Measurements from ENCODE around the gene ZNF831. TPM values are rescaled to one million over a fixed set of nuclear protein-coding genes. Genes with fewer than 3 reads are reported as not detected.

ZNF831 gene
- total RNA-seq, 1 experiment from 2014 or later = 0.15 TPM

GRCh38 chr20:59157961-59158541, 5.6 kb upstream of the ZNF831 start:
- Histone ChIP-seq H2AFZ (ENCODE audit: low read depth, low read length, poor library complexity, severe bottlenecking) (no peak overlapping the region), H3K27me3 (ENCODE audit: insufficient read depth, low read length) (peaks cover 59% of the 10 kb centered on the region)
- no TSS peak for BruUV-seq (replicated peaks)

More at GRCh38 chr20:59157961-59158541, 5.6 kb upstream of the ZNF831 start:
- TF ChIP-seq, protein P1, sequence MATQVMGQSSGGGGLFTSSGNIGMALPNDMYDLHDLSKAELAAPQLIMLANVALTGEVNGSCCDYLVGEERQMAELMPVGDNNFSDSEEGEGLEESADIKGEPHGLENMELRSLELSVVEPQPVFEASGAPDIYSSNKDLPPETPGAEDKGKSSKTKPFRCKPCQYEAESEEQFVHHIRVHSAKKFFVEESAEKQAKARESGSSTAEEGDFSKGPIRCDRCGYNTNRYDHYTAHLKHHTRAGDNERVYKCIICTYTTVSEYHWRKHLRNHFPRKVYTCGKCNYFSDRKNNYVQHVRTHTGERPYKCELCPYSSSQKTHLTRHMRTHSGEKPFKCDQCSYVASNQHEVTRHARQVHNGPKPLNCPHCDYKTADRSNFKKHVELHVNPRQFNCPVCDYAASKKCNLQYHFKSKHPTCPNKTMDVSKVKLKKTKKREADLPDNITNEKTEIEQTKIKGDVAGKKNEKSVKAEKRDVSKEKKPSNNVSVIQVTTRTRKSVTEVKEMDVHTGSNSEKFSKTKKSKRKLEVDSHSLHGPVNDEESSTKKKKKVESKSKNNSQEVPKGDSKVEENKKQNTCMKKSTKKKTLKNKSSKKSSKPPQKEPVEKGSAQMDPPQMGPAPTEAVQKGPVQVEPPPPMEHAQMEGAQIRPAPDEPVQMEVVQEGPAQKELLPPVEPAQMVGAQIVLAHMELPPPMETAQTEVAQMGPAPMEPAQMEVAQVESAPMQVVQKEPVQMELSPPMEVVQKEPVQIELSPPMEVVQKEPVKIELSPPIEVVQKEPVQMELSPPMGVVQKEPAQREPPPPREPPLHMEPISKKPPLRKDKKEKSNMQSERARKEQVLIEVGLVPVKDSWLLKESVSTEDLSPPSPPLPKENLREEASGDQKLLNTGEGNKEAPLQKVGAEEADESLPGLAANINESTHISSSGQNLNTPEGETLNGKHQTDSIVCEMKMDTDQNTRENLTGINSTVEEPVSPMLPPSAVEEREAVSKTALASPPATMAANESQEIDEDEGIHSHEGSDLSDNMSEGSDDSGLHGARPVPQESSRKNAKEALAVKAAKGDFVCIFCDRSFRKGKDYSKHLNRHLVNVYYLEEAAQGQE (IDR thresholded peaks at IDR 0.05; ENCODE audit: low read depth) = no peak
- TF ChIP-seq, protein P2, sequence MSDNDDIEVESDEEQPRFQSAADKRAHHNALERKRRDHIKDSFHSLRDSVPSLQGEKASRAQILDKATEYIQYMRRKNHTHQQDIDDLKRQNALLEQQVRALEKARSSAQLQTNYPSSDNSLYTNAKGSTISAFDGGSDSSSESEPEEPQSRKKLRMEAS (IDR thresholded peaks at IDR 0.05) = no peak
- no peak for TF ChIP-seq POLR2A (IDR thresholded peaks at IDR 0.05; ENCODE audit: borderline replicate concordance, extremely low read depth, insufficient read depth, insufficient read length)
- TF ChIP-seq EGR1 (IDR thresholded peaks at IDR 0.05; ENCODE audit: low read depth) = no peak
- TF ChIP-seq SIN3A (IDR thresholded peaks at IDR 0.05; ENCODE audit: low read depth) = no peak
- TF ChIP-seq ATF3 (IDR thresholded peaks at IDR 0.05) = no peak
- no peak for TF ChIP-seq CEBPB (IDR thresholded peaks at IDR 0.05; ENCODE audit: low read depth)
- Histone ChIP-seq H3K79me2 (ENCODE audit: insufficient read depth, low read length) (no peaks in the 10 kb centered on the region), H3K36me3 (ENCODE audit: control insufficient read depth in 1 of 2, insufficient read depth in 2 of 2, low read length in 2 of 2) (no peaks in the 10 kb centered on the region), H3K9me2 (ENCODE audit: insufficient read depth) (no peaks in the 10 kb centered on the region), H3K27ac (ENCODE audit: low read depth, low read length) (no peak overlapping the region), H3K4me3 (replicated peaks in 1 of 2; ENCODE audit: low read depth in 1 of 2, low read length in 2 of 2) (no peak overlapping the region), H3K9ac (ENCODE audit: low read length) (no peak overlapping the region), H3K9me3 (ENCODE audit: control insufficient read depth in 1 of 2, insufficient read depth in 1 of 2, low read depth in 1 of 2, low read length in 2 of 2) (no peaks in the 10 kb centered on the region), H3K4me2 (ENCODE audit: low read length) (no peak overlapping the region), H4K20me1 (ENCODE audit: insufficient read depth) (no peaks in the 10 kb centered on the region), H3K4me1 (ENCODE audit: control insufficient read depth in 1 of 2, insufficient read depth in 2 of 2, low read length in 2 of 2) (no peaks in the 10 kb centered on the region)
- CTCF ChIA-PET = no interaction called here
- no peak for ATAC-seq
- intact Hi-C loops (cut with micrococcal nuclease) = no loop called here
- POLR2A ChIA-PET = no interaction called here
- DNase-seq (ENCODE audit: low read depth, low spot score) = no peak
- RAD21 ChIA-PET (ENCODE audit: low non-redundant PET in 1 of 2, low total read pairs in 2 of 2, uncharacterized antibody in 2 of 2, unreplicated experiment in 2 of 2) = no interaction called here
